PC-9 (cell line): Measurements from ENCODE around the gene PRDM15.

ENCODE experiments used
- CTCF ChIP-seq: fragments of 200-600 bp; sonication (generic); conservative IDR thresholded peaks from 2 replicates; pipeline ENCODE4 v1.6.1; 2017; ENCODE audit warnings: mixed run types, antibody characterized with exemption, mild to moderate bottlenecking, moderate library complexity
- EZH2 ChIP-seq: fragments of 200-600 bp; sonication (generic); IDR thresholded peaks from 2 replicates; pipeline ENCODE4 v1.8.0; 2017; ENCODE audit warnings: antibody characterized with exemption, low read depth

- TF ChIP-seq CTCF (no peak), EZH2 (no peak)
These were observed 30.1 kb downstream of the PRDM15 start for GRCh38 chr21:41848958-41849580.
